Prostate gland (tissue), 2 donors: ENCODE results near the gene SLC17A7.

Experiments
- CTCF ChIP-seq, 4 experiments: fragments of 200-600 bp in 2 of 4; fragments of 450-650 bp in 2 of 4; sonication (generic) in 2 of 4; IDR thresholded peaks; 1 replicate in 3 of 4; 2 replicates in 1 of 4; pipeline ENCODE4 v1.5.1; 2016 to 2019; ENCODE audit warnings: antibody characterized with exemption in 4 of 4, mild to moderate bottlenecking in 2 of 4, moderate library complexity in 2 of 4
- POLR2A ChIP-seq: fragments of 450-650 bp; IDR thresholded peaks from one replicate; pipeline ENCODE4 v1.6.1; 2016; ENCODE audit warnings: antibody characterized with exemption, mild to moderate bottlenecking

GRCh38 chr19:49439836-49440235 lies 1.5 kb downstream of the SLC17A7 start:
- TF ChIP-seq CTCF (IDR thresholded peaks at IDR 0.05) = no peak
- no peak for TF ChIP-seq POLR2A
